Measurements from ENCODE around the gene CRACR2B.
A peak's percentile ranks its signal among the peaks of the same experiment; 100 is the strongest.

The CRACR2B gene

DNA sequence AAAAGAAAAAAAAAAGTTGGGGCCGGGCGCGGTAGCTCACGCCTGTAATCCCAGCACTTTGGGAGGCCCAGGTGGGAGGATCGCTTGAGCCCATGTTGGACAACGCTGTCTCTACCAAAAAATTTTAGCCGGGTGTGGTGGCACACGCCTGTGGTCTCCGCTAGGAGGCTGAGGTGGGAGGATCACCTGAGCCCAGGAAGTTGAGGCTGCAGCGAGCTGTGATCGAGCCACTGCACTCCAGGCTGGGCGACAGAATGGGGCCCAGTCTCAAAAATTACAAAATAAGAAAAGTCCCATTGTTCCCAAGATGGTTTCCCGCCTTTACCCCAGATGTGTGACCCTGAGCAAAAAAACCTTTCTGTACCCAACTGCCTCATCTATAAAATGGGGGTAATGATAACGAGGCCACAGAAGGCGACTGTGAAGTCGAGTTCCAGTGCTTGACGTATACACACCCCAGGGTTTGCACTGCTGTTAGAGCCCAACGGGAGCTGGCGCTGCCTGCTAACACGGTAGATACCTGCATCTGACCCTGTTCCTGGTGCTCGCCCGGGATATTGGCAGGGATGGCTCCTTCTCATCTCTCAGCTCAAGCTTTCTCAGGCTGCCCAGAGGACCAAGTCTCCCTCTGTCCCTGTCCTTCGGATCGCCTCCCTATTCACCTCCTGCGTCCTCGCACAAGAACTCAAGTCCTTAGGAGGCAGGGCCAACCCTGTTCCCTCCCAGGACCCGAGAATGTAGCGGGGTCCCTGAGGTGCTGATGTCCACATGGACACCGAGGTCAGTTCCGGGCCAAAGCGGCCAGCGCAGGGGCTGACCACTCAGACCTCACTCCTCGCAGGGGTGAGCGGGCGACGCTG is 19.1 kb upstream of the CRACR2B start:
- in situ Hi-C loops (cut with HindIII; ENCODE audit: low pct_ligation_motif_present, low pct_unique_long_range_greater_than_20kb, low sequenced_read_pairs): no loop called here
- DNase-seq: peak; percentile 83

GRCh38 chr11:809287-810039 is 18.3 kb upstream of the CRACR2B start, which contains the start of gene RPLP2:
TSS of gene RPLP2 (plus strand) at chr11:809967. CDS start at chr11:810235, 268 bp downstream.
- peak; percentile 93 for DNase-seq
- in situ Hi-C loops (cut with HindIII; ENCODE audit: low pct_ligation_motif_present, low pct_unique_long_range_greater_than_20kb, low sequenced_read_pairs): no loop called here

DNA sequence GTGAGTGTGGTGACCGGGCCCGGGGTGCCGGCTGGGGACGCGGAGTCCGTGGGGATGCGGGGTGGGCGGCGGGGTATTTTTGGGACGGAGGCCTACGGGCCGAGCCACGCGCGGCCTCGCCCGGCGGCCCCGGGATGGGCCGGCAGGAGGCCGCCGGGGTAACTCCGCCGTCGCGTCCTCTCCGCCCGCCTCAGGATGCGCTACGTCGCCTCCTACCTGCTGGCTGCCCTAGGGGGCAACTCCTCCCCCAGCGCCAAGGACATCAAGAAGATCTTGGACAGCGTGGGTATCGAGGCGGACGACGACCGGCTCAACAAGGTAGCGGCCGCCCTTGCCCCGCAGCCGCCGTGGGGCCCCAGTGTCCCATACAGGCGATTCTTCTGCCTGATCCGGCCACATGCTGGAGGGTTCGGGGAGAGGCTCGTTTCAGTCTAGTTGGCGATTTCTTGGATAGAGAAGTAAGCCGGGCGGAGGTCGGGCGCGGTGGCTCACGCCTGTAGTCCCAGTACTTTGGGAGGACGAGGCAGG is 17.6 kb upstream of the CRACR2B start:
- no peak for DNase-seq
- in situ Hi-C loops (cut with HindIII; ENCODE audit: low pct_ligation_motif_present, low pct_unique_long_range_greater_than_20kb, low sequenced_read_pairs): no loop called here

DNA sequence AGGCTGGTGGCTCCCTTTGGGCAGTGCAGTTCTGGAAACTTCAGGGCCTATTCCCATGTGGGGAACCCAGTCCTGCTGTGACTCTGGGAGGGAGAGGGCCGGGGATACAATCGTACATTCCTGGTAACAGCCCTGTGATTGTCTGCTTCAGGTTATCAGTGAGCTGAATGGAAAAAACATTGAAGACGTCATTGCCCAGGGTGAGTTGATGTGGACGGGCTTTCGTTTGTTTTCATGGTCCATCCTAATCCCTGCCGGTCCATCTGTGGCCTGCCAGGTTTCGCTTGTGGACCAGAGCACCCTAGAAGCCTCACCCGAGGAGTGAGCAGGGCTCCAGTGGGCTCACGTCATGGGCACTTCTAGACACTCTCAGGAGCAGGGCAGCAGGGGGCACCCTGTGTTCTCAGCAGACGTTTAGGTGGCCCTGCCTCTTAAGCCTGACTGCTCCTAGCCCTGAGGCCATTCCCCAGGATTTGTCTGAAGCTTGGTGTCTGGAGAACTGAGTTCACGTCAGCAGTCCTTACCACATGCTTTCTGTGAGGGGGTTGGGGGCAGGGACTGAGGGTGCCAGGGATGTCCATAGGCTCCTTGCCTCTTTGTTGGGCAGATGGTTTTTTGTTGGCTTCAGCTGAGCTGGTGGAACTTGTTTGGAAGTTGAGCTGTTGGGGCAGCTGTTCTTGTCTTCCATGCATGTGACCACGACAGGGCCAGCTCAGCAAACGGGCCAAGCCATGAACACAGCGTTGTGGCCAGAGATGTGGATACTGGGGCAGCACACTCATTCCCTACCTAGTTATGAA is 16.1 kb upstream of the CRACR2B start:
- no peak for DNase-seq
- in situ Hi-C loops (cut with HindIII; ENCODE audit: low pct_ligation_motif_present, low pct_unique_long_range_greater_than_20kb, low sequenced_read_pairs): no loop called here

GRCh38 chr11:812390-812789 is 15.3 kb upstream of the CRACR2B start:
- DNase-seq: no peak
- in situ Hi-C loops (cut with HindIII; ENCODE audit: low pct_ligation_motif_present, low pct_unique_long_range_greater_than_20kb, low sequenced_read_pairs): no loop called here

GRCh38 chr11:813072-813455 is 14.7 kb upstream of the CRACR2B start:
- no peak for DNase-seq
- in situ Hi-C loops (cut with HindIII; ENCODE audit: low pct_ligation_motif_present, low pct_unique_long_range_greater_than_20kb, low sequenced_read_pairs): no loop called here

DNA sequence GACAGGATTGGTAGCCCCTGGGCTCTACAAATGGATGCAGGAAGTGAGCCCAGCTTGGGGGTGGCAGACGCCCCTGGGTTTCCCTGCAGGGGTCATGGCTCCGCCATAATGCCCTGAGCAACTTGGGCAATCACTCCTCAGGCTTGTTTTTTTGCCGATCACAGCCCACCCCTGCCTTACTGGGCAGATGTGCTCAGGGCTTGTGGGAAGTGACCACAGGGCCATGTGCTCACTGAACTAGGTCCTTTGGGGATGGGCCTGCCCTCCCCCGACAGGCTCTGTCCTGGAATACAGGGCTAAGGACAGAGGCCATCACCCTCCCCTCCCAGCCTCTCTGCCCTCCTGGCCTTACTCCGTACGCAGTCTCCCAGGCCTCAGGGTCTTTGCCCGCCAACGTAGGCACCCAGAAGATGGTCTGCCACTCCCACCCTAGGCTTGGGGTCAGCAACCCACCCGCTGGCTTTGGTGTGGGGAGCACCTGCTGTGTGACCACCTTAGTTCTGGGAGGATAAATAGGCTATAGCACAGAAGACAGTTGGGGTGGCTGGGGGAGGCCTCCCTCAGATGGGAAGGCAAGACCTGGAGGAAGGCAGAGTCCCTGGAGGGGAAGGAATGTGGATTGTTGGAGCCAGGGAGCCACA is 14.1 kb upstream of the CRACR2B start:
- in situ Hi-C loops (cut with HindIII; ENCODE audit: low pct_ligation_motif_present, low pct_unique_long_range_greater_than_20kb, low sequenced_read_pairs): no loop called here
- no peak for DNase-seq

GRCh38 chr11:815675-816432 is 11.9 kb upstream of the CRACR2B start:
- no peak for DNase-seq
- in situ Hi-C loops (cut with HindIII; ENCODE audit: low pct_ligation_motif_present, low pct_unique_long_range_greater_than_20kb, low sequenced_read_pairs): no loop called here

DNA sequence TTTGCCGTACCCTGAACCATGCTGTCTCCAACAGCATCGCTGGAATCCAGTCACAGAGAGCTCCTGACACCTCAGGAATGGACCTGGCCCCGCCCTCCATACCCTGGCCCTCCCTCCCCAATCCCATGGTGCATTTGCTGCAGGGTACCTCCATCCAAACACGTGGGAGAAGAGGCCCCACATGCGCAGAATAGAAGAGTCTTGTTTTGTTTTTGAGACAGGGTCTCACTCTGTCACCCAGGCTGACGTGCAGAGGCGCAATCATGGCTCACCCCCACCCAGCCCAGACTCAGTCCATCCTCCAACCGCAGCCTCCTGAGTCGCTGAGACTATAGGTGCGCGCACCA is 11.3 kb upstream of the CRACR2B start:
- DNase-seq: no peak
- in situ Hi-C loops (cut with HindIII; ENCODE audit: low pct_ligation_motif_present, low pct_unique_long_range_greater_than_20kb, low sequenced_read_pairs): no loop called here

DNA sequence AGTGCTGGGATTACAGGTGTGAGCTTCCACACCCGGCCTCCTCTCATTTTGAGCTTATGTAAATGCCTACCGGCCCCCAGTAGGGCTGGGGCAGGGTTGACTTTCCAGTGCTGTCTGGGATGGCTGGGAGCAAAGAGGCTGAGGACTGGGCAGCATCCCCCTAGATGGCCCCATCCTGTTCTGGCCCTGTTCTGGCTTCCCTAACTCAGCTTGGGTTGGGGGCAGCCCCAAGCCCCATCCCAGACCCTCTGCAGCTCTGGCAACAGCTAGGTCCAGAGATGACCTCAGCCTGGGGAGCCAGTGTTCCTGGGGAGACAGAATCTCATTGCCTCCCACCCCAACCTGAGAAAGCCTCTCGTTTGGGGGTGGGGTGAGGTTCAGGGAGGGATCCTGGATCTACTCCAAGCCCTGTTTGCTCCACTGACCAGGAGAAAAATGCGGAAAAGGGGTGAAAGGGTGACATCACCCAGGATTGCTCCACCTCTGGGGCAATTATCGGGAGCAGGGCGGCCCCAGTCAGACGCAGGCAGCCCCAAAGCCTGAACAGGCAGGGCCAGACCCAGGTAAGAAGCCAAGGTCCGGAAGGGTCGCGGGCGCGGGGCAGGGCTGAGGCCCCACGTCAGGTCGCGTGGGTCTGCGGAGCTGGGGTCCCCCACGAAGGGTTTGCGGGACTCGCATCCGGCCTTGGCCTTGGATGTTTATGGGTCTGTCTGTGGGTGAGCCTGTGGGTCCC is 9.2 kb upstream of the CRACR2B start, which contains the start of gene PNPLA2:
TSS of gene PNPLA2 (plus strand) at position 519 of the 733 bp plus-strand sequence. CDS start 805 bp downstream, outside the sequence.
- in situ Hi-C loops (cut with HindIII; ENCODE audit: low pct_ligation_motif_present, low pct_unique_long_range_greater_than_20kb, low sequenced_read_pairs): no loop called here
- DNase-seq: peak; percentile 85

GRCh38 chr11:819129-819931 is 8.4 kb upstream of the CRACR2B start:
- in situ Hi-C loops (cut with HindIII; ENCODE audit: low pct_ligation_motif_present, low pct_unique_long_range_greater_than_20kb, low sequenced_read_pairs): no loop called here
- peak; percentile 84 for DNase-seq

DNA sequence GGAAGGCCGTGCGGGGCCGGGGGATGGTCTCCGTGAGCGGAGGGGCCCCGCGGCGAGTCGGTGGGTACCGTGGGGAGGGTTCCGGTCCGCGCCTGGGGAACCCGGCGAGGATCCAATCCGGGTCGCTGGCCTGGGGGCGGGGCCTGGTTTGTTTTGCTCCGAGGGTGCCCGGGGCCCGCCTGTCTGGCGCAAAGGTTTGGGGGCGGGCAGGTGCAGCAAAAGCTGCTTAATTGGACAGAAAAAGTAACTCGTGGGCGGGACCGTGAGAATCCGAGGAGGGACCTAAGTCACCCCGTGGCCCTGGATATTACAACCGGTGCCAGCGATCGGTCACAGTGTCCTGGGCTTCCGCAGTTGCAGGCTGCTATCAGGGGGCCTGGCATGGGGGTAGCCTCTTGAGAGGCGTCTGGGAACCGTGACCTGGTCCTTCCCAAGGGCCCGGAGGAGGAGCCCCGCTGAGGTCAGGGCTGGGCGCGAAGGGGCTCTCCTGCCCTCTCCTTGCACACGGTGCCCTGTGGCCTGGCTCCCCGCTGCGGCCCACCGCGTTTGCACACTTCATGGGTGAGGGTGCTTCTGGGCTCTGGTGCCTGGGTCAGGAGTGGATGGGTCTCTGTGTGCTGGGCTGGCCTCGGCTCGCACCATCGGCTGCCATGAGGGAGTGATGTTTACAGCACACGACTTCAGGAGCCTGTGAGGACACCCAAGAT is 7.6 kb upstream of the CRACR2B start:
- peak; percentile 84 for DNase-seq
- in situ Hi-C loops (cut with HindIII; ENCODE audit: low pct_ligation_motif_present, low pct_unique_long_range_greater_than_20kb, low sequenced_read_pairs): no loop called here

DNA sequence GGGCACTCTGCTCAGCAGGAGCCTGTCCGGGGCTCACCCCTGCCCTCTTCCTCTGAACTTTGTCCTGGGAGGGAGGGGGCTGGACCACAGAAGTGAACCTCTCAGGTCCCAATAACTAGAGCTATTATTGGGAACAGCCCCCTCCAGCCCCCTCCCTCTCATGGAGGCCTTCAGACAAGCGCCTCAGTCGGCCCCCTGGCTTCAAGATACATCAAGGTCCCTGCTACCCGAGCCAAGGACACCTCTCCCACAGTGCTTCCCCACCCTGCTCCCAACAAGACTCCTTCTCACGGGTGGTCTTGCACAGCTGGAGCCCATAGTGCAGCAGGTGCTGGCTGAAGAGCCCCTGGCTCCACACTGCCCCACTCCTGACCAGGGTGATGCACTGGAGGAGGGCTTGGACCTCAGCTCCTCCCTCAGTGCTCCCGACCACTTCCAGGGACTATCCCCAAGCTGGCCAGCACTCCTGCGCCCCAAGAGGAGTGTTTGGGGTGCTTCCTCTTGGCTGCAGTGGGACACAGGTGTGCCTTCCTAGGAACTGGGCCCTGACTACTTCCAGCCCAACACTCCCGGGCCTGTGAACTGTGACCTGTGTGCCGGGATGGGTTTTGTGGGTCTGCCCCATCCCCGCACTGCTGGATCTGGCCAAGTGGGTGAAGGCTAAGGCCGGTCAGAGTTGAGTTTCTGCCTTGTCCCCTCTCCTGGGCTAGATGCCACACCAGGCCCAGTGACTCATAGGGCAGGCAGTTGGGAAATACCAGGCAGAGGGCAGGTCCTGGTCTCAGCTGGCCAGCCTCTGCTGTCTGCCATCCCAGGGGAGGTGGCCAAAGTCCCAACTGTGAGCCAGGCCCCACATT is 6.8 kb upstream of the CRACR2B start:
- DNase-seq: peak; percentile 83

DNA sequence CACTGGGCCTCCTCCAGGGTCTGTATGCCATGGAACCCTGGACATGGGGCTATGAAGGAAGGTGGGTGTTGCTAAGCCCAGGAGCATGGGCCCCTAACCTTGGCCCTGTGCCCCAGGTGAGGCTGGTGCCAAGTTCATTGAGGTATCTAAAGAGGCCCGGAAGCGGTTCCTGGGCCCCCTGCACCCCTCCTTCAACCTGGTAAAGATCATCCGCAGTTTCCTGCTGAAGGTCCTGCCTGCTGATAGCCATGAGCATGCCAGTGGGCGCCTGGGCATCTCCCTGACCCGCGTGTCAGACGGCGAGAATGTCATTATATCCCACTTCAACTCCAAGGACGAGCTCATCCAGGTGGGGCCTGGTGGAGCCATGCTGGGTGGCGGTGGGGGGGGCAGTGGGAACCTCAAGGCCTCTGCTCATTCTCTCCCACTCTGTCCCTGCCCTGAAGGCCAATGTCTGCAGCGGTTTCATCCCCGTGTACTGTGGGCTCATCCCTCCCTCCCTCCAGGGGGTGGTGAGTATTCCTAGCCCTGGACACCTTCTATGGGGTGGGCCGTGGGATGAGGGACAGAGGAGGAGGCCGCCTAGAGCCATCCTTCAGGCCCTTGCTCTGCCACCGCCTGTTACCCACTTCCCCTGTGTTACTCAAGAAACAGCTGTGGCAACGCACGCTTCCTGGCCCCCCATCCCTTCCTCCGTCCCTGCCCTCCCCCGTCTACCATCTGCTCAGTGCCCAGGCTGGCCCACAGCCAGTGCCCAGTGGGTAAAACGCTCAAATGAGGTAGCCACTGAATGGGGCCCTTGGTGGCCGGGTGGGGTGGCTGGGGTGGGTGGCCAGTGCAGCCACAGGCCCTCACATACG is 6.0 kb upstream of the CRACR2B start:
- in situ Hi-C loops (cut with HindIII; ENCODE audit: low pct_ligation_motif_present, low pct_unique_long_range_greater_than_20kb, low sequenced_read_pairs): no loop called here
- no peak for DNase-seq

More for the DNA sequence above, 6.8 kb upstream of the CRACR2B start:
- in situ Hi-C loops (cut with HindIII; ENCODE audit: low pct_ligation_motif_present, low pct_unique_long_range_greater_than_20kb, low sequenced_read_pairs): no loop called here

Data from ACHN (cell line).